HepG2 (cell line): Measurements from ENCODE around the gene BEND3. TPM values are rescaled to one million over a fixed set of nuclear protein-coding genes. Genes with fewer than 3 reads are reported as not detected.
A peak's percentile ranks its signal among the peaks of the same experiment; 100 is the strongest.

Experiments
- ATAC-seq: fragments of 200-7000 bp; cut with Tn5 transposase; 3 replicates; pipeline ENCODE4 v1.9.1; 2020; ENCODE audit warnings: mild to moderate bottlenecking, moderate library complexity
- BruUV-seq: library from RNA; stranded (reverse); fragments of 400-500 nt; replicated peaks from 2 replicates; lab custom pipeline; 2021; lab: Mats Ljungman, UMichigan
- CTCF ChIA-PET: fragments of 300-600 bp; formaldehyde crosslinking; extraction: SDS; loops from one replicate; lab custom pipeline; 2021; ENCODE audit warnings: low total read pairs, inconsistent platforms, low intra/inter-chr PET ratio; lab: Yijun Ruan, JAX
- POLR2A ChIA-PET: fragments of 350-600 bp; sonication (Branson Sonifier 250); formaldehyde crosslinking; loops from one replicate; lab custom pipeline; 2020; ENCODE audit warnings: antibody characterized with exemption, inconsistent platforms; lab: Yijun Ruan, JAX
- DNase-seq: peaks from one replicate; pipeline ENCODE4 v3.0.0-alpha.2; 2015; ENCODE audit warnings: low spot score
- FAIRE-seq: peaks from 3 replicates; lab custom pipeline; 2011; peaks lifted over from hg19 to GRCh38; lab: Jason Lieb, UNC
- H2AFZ ChIP-seq: one replicate; pipeline ENCODE4 v1.6.1; 2011; ENCODE audit warnings: low read length, inconsistent platforms
- H3K27ac ChIP-seq: fragments of 300-600 bp; 3 replicates; pipeline ENCODE4 v1.8.0; 2011; ENCODE audit warnings: mixed run types, mild to moderate bottlenecking, mixed read lengths, low read length, inconsistent platforms; ENCODE audit not compliant: insufficient read depth; ENCODE audit errors: extremely low read length
- H3K27me3 ChIP-seq, 2 experiments: fragments of 200-600 bp in 1 of 2; 2 replicates in 1 of 2; 3 replicates in 1 of 2; pipeline versions ENCODE4 v1.6.0 to v1.8.0; 2011; ENCODE audit warnings: low read length in 2 of 2, mild to moderate bottlenecking in 2 of 2, moderate library complexity in 2 of 2, inconsistent platforms in 1 of 2; ENCODE audit not compliant: insufficient read depth in 2 of 2, control insufficient read depth in 1 of 2
- H3K36me3 ChIP-seq, 2 experiments: fragments of 200-600 bp in 1 of 2; replicated peaks in 1 of 2; 2 replicates in 1 of 2; 3 replicates in 1 of 2; pipeline versions ENCODE4 v1.5.1 to v1.8.0; 2011; ENCODE audit warnings: low read length in 2 of 2, inconsistent platforms in 1 of 2; ENCODE audit not compliant: insufficient read depth in 2 of 2, control insufficient read depth in 1 of 2
- H3K4me1 ChIP-seq: 2 replicates; pipeline ENCODE4 v1.5.1; 2012; ENCODE audit warnings: low read length, inconsistent platforms; ENCODE audit not compliant: insufficient read depth
- H3K4me2 ChIP-seq: 2 replicates; pipeline ENCODE4 v1.6.0; 2011; ENCODE audit warnings: low read depth, low read length, inconsistent platforms
- H3K4me3 ChIP-seq, 3 experiments: fragments of 200-600 bp in 1 of 3; sonication (generic), shearing (Covaris generic) in 1 of 3; replicated peaks in 1 of 3; 2 replicates each; pipeline ENCODE4 v1.5.1; 2011 to 2016; ENCODE audit warnings: low read length in 3 of 3, inconsistent platforms in 2 of 3, low read depth in 2 of 3, mild to moderate bottlenecking in 2 of 3, control low read depth in 1 of 3, mixed read lengths in 1 of 3; ENCODE audit not compliant: insufficient read depth in 1 of 3
- H3K79me2 ChIP-seq: one replicate; pipeline ENCODE4 v1.6.1; 2011; ENCODE audit warnings: low read length, inconsistent platforms; ENCODE audit not compliant: insufficient read depth
- H3K9ac ChIP-seq: 2 replicates; pipeline ENCODE4 v1.6.0; 2011; ENCODE audit warnings: mild to moderate bottlenecking, low read depth, low read length, inconsistent platforms; ENCODE audit not compliant: insufficient read depth
- H3K9me3 ChIP-seq: 2 replicates; pipeline ENCODE4 v1.5.1; 2012; ENCODE audit warnings: mild to moderate bottlenecking, low read length
- H4K20me1 ChIP-seq: 2 replicates; pipeline ENCODE4 v1.6.0; 2011; ENCODE audit warnings: inconsistent platforms, mild to moderate bottlenecking, low read length, moderate library complexity; ENCODE audit not compliant: insufficient read depth
- ASH2L ChIP-seq: fragments of 300-600, 200-600 bp; sonication (generic); IDR thresholded peaks from 2 replicates; pipeline ENCODE4 v1.7.0; 2017; ENCODE audit warnings: low read depth, mild to moderate bottlenecking, moderate library complexity, mixed read lengths, low read length; ENCODE audit not compliant: insufficient read length
- CBX1 ChIP-seq: IDR thresholded peaks from one replicate; pipeline ENCODE4 v1.6.1; 2016; ENCODE audit warnings: antibody characterized with exemption, low read depth
- KDM1A ChIP-seq: IDR thresholded peaks from 2 replicates; pipeline ENCODE4 v1.6.1; 2016; ENCODE audit warnings: missing compliant biosample characterization
- NCOR1 ChIP-seq: fragments of 200-600 bp; sonication (generic); IDR thresholded peaks from 2 replicates; pipeline ENCODE4 v1.7.0; 2017; ENCODE audit warnings: antibody characterized with exemption, low read length, borderline replicate concordance
- NR2F6 ChIP-seq, 2 experiments: IDR thresholded peaks; 2 replicates each; pipeline ENCODE4 v1.6.1; 2016; ENCODE audit warnings: antibody characterized with exemption in 1 of 2, mild to moderate bottlenecking in 1 of 2
- ZFP41 ChIP-seq: sonication (generic); formaldehyde crosslinking; IDR thresholded peaks from 2 replicates; pipeline ENCODE4 v1.4.0; 2020; ENCODE audit warnings: mild to moderate bottlenecking, missing genetic modification reagents, borderline replicate concordance
- ZNF292 ChIP-seq: sonication (generic); formaldehyde crosslinking; IDR thresholded peaks from 2 replicates; pipeline ENCODE4 v1.8.1; 2022; ENCODE audit warnings: mild to moderate bottlenecking, low read depth, missing genetic modification reagents, borderline replicate concordance
- ZNF30 ChIP-seq: sonication (generic); formaldehyde crosslinking; IDR thresholded peaks from 2 replicates; pipeline ENCODE4 v1.5.0; 2020; ENCODE audit warnings: mild to moderate bottlenecking, missing genetic modification reagents
- ZNF577 ChIP-seq: sonication (generic); formaldehyde crosslinking; IDR thresholded peaks from 2 replicates; pipeline ENCODE4 v1.4.0; 2020; ENCODE audit warnings: mild to moderate bottlenecking, low read depth, missing genetic modification reagents, borderline replicate concordance
- ZNF792 ChIP-seq: IDR thresholded peaks from 2 replicates; pipeline ENCODE4 v1.6.1; 2016
- ZNF841 ChIP-seq: sonication (generic); formaldehyde crosslinking; IDR thresholded peaks from 2 replicates; pipeline ENCODE4 v1.8.1; 2023; ENCODE audit warnings: missing genetic modification reagents, borderline replicate concordance
- WGBS: methylation state at CpG from one replicate; pipeline ENCODE4 v1.1.6; 2017; ENCODE audit warnings: low lambda C conversion rate; 5-methylcytosine and 5-hydroxymethylcytosine counted together
- in situ Hi-C: cut with HindIII; loops from 2 replicates; pipeline ENCODE4 v1.10.0; 2017; ENCODE audit warnings: low pct_unique_long_range_greater_than_20kb; ENCODE audit not compliant: extremely low pct_ligation_motif_present
- intact Hi-C: fragments of 100-400 bp; cut with micrococcal nuclease; formaldehyde crosslinking; loops from one replicate; pipeline ENCODE4 v1.10.0; 2022; ENCODE audit not compliant: unreplicated experiment
- polyA plus RNA-seq, 8 experiments: library from polyadenylated mRNA; depleted of rRNA in 3 of 8; stranded (reverse) in 7 of 8; unstranded in 1 of 8; fragments of >200 nt; fragmentation: Illumina TruSeq in 4 of 8; extraction: Trizol in 4 of 8; gene quantifications; 2 replicates each; pipeline versions ENCODE4 v1.2.1 to v1.2.3, GENCODE V29; 2011 to 2016; ENCODE audit warnings: low read depth in 4 of 8, missing spikeins in 1 of 8, mixed read lengths in 1 of 8; ENCODE audit not compliant: insufficient read depth in 1 of 8
- total RNA-seq, 5 experiments: library from RNA; depleted of rRNA; stranded (reverse); fragments of >200 nt; fragmentation: Illumina TruSeq; extraction: Trizol; gene quantifications; 2 replicates each; pipeline ENCODE4 v1.2.3, GENCODE V29; 2016; ENCODE audit warnings: low read depth in 1 of 5
- TF ChIP-seq, protein P1 (sequence below): sonication (generic); formaldehyde crosslinking; IDR thresholded peaks from 2 replicates; pipeline ENCODE4 v1.8.0; 2022; ENCODE audit warnings: mild to moderate bottlenecking, missing genetic modification reagents
- TF ChIP-seq, protein P2 (sequence below): IDR thresholded peaks from 2 replicates; pipeline ENCODE4 v1.6.1; 2016; ENCODE audit warnings: missing biosample characterization, missing genetic modification reagents, low read depth
- TF ChIP-seq, protein P3 (sequence below): IDR thresholded peaks from 2 replicates; pipeline ENCODE4 v1.6.1; 2018; ENCODE audit warnings: missing genetic modification reagents
- TF ChIP-seq, protein P4 (sequence below): sonication (generic); formaldehyde crosslinking; IDR thresholded peaks from 2 replicates; pipeline ENCODE4 v1.8.0; 2022; ENCODE audit warnings: mild to moderate bottlenecking, missing genetic modification reagents, moderate library complexity

The BEND3 gene
- total and polyA plus RNA-seq, 2 of the 13 experiments (the other 11 are each of a cell fraction or from before 2014, with no cell fraction given), result 1.4 to 5.8 TPM

DNA sequence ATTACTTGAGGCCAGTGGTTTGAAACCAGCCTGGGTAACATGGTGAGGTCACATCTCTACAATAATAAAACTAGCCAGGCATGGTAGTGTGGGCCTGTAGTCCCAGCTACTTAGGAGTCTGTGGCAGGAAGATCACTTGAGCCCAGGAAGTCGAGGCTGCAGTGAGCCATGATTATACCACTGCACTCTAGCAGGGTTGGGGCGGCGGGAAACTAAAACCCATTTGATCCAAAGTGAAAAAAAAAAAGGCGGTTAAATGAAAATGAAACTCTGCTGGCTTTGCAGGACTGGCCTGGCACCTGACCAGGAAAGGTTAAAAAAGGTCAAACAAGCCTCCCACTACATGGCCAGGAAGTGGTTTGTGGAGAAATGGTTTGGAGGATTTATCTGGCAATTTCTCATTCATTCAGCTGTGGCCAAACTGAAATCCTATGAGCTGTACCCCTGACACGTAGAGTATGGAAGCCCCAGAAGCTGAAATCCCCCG is 50.7 kb downstream of the BEND3 start:
- H3K4me2 ChIP-seq, result no peak overlapping the region; the same call in 1 of the 2 replicates
- H3K36me3 ChIP-seq, result peaks cover 3 to 15% of the 10 kb centered on the region in 2 experiments; a peak in 3 of 5 replicates
- H3K4me1 ChIP-seq, result peaks cover 55% of the 10 kb centered on the region
- peak; percentile 51 for TF ChIP-seq NR2F6 (IDR thresholded peaks at IDR 0.05)
- 0 out of 2 replicates have a peak, but pooled peaks have one; percentile 29 for TF ChIP-seq NR2F6 (CRISPR knock-in tag; IDR thresholded peaks at IDR 0.05)
- TF ChIP-seq, protein P1, sequence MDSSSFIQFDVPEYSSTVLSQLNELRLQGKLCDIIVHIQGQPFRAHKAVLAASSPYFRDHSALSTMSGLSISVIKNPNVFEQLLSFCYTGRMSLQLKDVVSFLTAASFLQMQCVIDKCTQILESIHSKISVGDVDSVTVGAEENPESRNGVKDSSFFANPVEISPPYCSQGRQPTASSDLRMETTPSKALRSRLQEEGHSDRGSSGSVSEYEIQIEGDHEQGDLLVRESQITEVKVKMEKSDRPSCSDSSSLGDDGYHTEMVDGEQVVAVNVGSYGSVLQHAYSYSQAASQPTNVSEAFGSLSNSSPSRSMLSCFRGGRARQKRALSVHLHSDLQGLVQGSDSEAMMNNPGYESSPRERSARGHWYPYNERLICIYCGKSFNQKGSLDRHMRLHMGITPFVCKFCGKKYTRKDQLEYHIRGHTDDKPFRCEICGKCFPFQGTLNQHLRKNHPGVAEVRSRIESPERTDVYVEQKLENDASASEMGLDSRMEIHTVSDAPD (CRISPR knock-in tag), result no peak
- no peak for TF ChIP-seq ZNF841 (CRISPR knock-in tag)
- no peak for TF ChIP-seq NCOR1
- no peak for TF ChIP-seq ZNF30 (CRISPR knock-in tag)
- TF ChIP-seq ZNF292 (CRISPR knock-in tag), result no peak
- H4K20me1 ChIP-seq, result no peaks in the 10 kb centered on the region
- 69% methylated on average over 6 of the region's 6 CpGs for WGBS
- ATAC-seq (no peak), DNase-seq (peak; percentile 13), FAIRE-seq (no peak)
- H3K79me2 ChIP-seq, result no peaks in the 10 kb centered on the region
- intact Hi-C loops (no loop called here), in situ Hi-C loops (no loop called here)
- H2AFZ ChIP-seq, result no peak overlapping the region
- no peak overlapping the region for H3K27ac ChIP-seq
- H3K9me3 ChIP-seq, result no peaks in the 10 kb centered on the region
- no peak overlapping the region for H3K9ac ChIP-seq
- CTCF ChIA-PET, result no interaction called here
- POLR2A ChIA-PET, result no interaction called here
- H3K4me3 ChIP-seq, result no peak overlapping the region
- H3K27me3 ChIP-seq, result no peaks in the 10 kb centered on the region
- BruUV-seq, result no TSS peak

DNA sequence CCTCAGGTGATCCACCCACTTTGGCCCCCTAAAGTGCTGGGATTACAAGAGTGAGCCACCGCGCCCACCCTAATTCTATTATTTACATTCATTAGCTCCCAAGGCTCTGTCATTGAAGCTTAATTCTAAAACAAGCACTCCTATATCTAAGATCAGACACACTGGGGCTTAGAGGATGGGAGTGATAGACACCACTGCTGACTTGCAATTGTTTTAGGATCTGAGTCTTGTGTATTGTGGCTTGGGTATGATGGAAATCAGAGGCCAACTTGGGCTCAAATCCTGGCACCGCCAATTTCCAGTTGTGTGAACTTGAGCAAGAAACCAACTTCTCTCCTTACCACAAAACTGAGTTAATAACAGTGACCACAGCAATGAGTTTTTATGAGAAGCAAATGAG is 52.6 kb downstream of the BEND3 start:
- in situ Hi-C loops (no loop called here), intact Hi-C loops (no loop called here)
- Histone ChIP-seq H3K9ac (no peak overlapping the region), H3K27ac (no peak overlapping the region), H3K4me3 (no peak overlapping the region), H3K36me3 (no peaks in the 10 kb centered on the region), H3K4me2 (no peak overlapping the region), H3K9me3 (no peaks in the 10 kb centered on the region), H3K79me2 (no peaks in the 10 kb centered on the region), H3K27me3 (no peaks in the 10 kb centered on the region), H2AFZ (no peak overlapping the region), H4K20me1 (no peaks in the 10 kb centered on the region), H3K4me1 (peaks cover 54% of the 10 kb centered on the region)
- CTCF ChIA-PET, result no interaction called here
- POLR2A ChIA-PET, result no interaction called here
- no TSS peak for BruUV-seq
- ATAC-seq, result no peak
- WGBS, result 92% methylated on average over 3 of the region's 3 CpGs
- DNase-seq, result no peak
- FAIRE-seq, result no peak
- TF ChIP-seq CBX1 (no peak), ZFP41 (CRISPR knock-in tag) (no peak), ZNF577 (CRISPR knock-in tag) (no peak), KDM1A (CRISPR knock-in tag) (no peak), ZNF792 (CRISPR knock-in tag) (no peak), ASH2L (no peak)
- TF ChIP-seq, protein P2, sequence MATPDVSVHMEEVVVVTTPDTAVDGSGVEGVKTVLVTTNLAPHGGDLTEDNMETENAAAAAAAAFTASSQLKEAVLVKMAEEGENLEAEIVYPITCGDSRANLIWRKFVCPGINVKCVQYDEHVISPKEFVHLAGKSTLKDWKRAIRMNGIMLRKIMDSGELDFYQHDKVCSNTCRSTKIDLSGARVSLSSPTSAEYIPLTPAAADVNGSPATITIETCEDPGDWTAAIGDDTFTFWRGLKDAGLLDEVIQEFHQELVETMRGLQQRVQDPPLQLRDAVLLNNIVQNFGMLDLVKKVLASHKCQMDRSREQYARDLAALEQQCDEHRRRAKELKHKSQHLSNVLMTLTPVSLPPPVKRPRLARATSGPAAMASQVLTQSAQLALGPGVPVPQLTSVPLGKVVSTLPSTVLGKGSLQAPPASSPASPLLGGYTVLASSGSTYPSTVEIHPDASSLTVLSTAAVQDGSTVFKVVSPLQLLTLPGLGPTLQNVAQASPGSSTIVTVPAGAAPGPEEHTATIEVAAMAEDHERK (CRISPR knock-in tag), result no peak
- TF ChIP-seq, protein P3, sequence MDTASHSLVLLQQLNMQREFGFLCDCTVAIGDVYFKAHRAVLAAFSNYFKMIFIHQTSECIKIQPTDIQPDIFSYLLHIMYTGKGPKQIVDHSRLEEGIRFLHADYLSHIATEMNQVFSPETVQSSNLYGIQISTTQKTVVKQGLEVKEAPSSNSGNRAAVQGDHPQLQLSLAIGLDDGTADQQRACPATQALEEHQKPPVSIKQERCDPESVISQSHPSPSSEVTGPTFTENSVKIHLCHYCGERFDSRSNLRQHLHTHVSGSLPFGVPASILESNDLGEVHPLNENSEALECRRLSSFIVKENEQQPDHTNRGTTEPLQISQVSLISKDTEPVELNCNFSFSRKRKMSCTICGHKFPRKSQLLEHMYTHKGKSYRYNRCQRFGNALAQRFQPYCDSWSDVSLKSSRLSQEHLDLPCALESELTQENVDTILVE (CRISPR knock-in tag), result no peak
- TF ChIP-seq, protein P4, sequence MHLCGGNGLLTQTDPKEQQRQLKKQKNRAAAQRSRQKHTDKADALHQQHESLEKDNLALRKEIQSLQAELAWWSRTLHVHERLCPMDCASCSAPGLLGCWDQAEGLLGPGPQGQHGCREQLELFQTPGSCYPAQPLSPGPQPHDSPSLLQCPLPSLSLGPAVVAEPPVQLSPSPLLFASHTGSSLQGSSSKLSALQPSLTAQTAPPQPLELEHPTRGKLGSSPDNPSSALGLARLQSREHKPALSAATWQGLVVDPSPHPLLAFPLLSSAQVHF (CRISPR knock-in tag), result no peak
